HL-60/S4 treated with phorbol 12-myristate 13-acetate at 8.2 ng/mL for 4 days and 3 days (cell line): ENCODE data around the gene KRTAP20-4.

Experiments used
- in situ Hi-C: fragments of 300-500 bp; cut with MboI; formaldehyde crosslinking; loops from 2 replicates; pipeline ENCODE4 v1.15.0; 2022; ENCODE audit warnings: low sequenced_read_pairs

Gene KRTAP20-4

DNA sequence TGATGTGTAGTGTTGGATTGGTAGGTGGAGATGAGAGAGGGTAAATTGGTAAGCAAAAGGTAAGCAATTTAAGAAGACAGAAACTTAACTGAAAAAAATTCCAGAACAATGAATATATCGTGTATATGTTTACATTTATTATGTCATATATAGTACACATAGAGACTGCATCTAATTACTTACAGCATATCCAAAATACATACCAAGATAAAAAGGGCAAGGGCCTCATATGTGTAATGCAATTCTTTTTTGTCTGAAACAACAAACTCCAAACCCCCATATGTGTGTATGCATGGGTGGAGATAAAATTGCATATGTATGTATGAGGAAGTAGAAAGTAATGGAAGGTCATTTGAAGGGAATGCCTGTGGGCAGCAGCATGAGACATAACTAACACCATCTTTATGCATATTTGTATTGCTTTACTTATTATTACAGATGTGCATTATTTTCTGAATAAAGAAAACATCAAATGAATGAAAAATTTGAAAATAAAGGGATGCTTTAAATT is 26.5 kb downstream of the KRTAP20-4 start:
- in situ Hi-C loops = no loop called here

DNA sequence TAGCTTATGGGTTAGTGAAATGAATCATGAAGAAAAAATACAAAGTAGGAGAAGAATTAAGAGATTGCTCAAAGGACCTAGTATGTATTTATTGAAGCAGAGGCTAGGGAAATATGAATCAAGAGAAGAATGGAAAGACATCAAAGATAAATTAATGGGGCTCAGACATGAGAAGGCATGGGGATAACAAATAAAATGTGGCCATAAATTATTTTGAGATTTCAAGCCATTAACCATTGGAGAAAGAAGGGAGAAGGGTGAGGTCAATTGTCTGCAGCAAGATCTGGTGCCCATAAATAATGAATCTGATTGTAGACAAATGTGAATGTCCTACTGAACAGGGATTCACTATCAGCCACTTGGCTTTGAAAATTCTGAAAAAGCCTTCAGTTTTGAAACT is 32.5 kb downstream of the KRTAP20-4 start:
- in situ Hi-C loops = no loop called here

DNA sequence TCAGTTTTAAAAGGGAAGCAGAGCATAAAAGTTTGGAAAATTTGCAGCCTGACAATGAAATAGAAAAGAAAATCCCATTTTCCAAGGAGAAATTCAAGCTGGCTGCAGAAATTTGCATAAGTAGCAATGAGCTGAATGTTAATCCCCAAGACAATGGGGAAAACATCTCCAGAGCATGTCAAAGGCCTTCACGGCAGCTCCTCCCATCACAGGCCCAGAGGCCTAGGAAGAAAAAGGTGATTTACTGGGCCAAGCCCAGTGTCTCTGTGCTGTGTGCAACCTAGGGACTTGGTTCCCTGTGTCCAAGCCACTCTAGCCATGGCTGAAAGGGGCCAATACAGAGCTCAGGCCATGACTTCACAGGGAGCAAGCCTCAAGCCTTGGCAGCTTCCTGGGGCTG is 48.3 kb downstream of the KRTAP20-4 start:
- in situ Hi-C loops = no loop called here
